H1 (cell line): ENCODE measurements around the gene CLCA4. TPM values are rescaled to one million over a fixed set of nuclear protein-coding genes. Genes with fewer than 3 reads are reported as not detected.

Experiments
- CTCF ChIA-PET: fragments of 300-600 bp; sonication (Branson Sonifier 250); formaldehyde crosslinking; loops from one replicate; lab custom pipeline; 2021; ENCODE audit not compliant: partially characterized antibody; lab: Charles Lee
- POLR2A ChIA-PET: fragments of 300-600 bp; sonication (Branson Sonifier 250); formaldehyde crosslinking; loops from one replicate; lab custom pipeline; 2021; ENCODE audit warnings: inconsistent platforms; ENCODE audit not compliant: partially characterized antibody; lab: Charles Lee
- DNase-seq, 2 experiments: peaks; one replicate each; pipeline versions ENCODE4 v3.0.0 to v3.0.0-alpha.2; 2010 to 2022; ENCODE audit warnings: low spot score in 2 of 2, low read depth in 1 of 2, mixed read lengths in 1 of 2
- FAIRE-seq: peaks from 2 replicates; lab custom pipeline; 2011; peaks lifted over from hg19 to GRCh38; lab: Jason Lieb, UNC
- H2AFZ ChIP-seq: 2 replicates; pipeline ENCODE4 v1.8.1; 2012; ENCODE audit warnings: low read length, inconsistent platforms
- H2AK5ac ChIP-seq: 2 replicates; pipeline ENCODE4 v1.6.1; 2013; ENCODE audit warnings: low read depth, low read length
- H2BK120ac ChIP-seq: replicated peaks from 2 replicates; pipeline ENCODE3; 2013; ENCODE audit warnings: low read depth, low read length, inconsistent platforms
- H2BK12ac ChIP-seq: 2 replicates; pipeline ENCODE4 v1.6.1; 2013; ENCODE audit warnings: low read depth, low read length
- H2BK15ac ChIP-seq: 2 replicates; pipeline ENCODE4 v1.6.1; 2013; ENCODE audit warnings: low read length
- H2BK20ac ChIP-seq: 2 replicates; pipeline ENCODE4 v1.6.1; 2013; ENCODE audit warnings: low read length
- H2BK5ac ChIP-seq: 2 replicates; pipeline ENCODE4 v1.6.1; 2013; ENCODE audit warnings: low read depth, low read length
- H3K14ac ChIP-seq: 2 replicates; pipeline ENCODE4 v1.6.1; 2013; ENCODE audit warnings: inconsistent platforms; ENCODE audit not compliant: insufficient read length
- H3K18ac ChIP-seq: 2 replicates; pipeline ENCODE4 v1.6.1; 2013; ENCODE audit warnings: low read length; ENCODE audit errors: extremely low read depth
- H3K23ac ChIP-seq: 2 replicates; pipeline ENCODE4 v1.6.1; 2013; ENCODE audit warnings: inconsistent platforms; ENCODE audit not compliant: insufficient read length
- H3K23me2 ChIP-seq: 2 replicates; pipeline ENCODE4 v1.6.1; 2013; ENCODE audit warnings: low read depth, low read length
- H3K27ac ChIP-seq: 2 replicates; pipeline ENCODE4 v1.6.1; 2011; ENCODE audit warnings: low read depth, low read length, inconsistent platforms
- H3K27me3 ChIP-seq, 4 experiments: replicated peaks in 1 of 4; 1 replicate in 1 of 4; 2 replicates in 3 of 4; pipeline versions ENCODE4 v1.6.1 to v1.8.1; 2011 to 2013; ENCODE audit warnings: low read length in 3 of 4, mild to moderate bottlenecking in 3 of 4, inconsistent platforms in 2 of 4, mixed read lengths in 2 of 4, moderate library complexity in 1 of 4; ENCODE audit not compliant: control insufficient read depth in 3 of 4, insufficient read depth in 3 of 4; ENCODE audit errors: extremely low read depth in 1 of 4
- H3K36me3 ChIP-seq, 4 experiments: 2 replicates each; pipeline versions ENCODE4 v1.6.1 to v1.8.1; 2011 to 2013; ENCODE audit warnings: mild to moderate bottlenecking in 4 of 4, low read length in 3 of 4, moderate library complexity in 2 of 4, control low read depth in 1 of 4, inconsistent platforms in 1 of 4; ENCODE audit not compliant: insufficient read depth in 4 of 4, control insufficient read depth in 2 of 4
- H3K4ac ChIP-seq: replicated peaks from 2 replicates; pipeline ENCODE3; 2013; ENCODE audit warnings: low read length, low read depth, mixed read lengths, inconsistent platforms; ENCODE audit not compliant: insufficient read length
- H3K4me1 ChIP-seq, 4 experiments: replicated peaks in 1 of 4; 1 replicate in 1 of 4; 2 replicates in 3 of 4; pipeline versions ENCODE4 v1.6.1 to v1.8.1; 2011 to 2013; ENCODE audit warnings: low read length in 3 of 4, inconsistent platforms in 2 of 4, mixed read lengths in 1 of 4; ENCODE audit not compliant: insufficient read depth in 4 of 4, control insufficient read depth in 3 of 4
- H3K4me2 ChIP-seq, 2 experiments: 2 replicates each; pipeline versions ENCODE4 v1.6.1 to v1.8.1; 2011 to 2013; ENCODE audit warnings: low read depth in 2 of 2, low read length in 2 of 2, control low read depth in 1 of 2, inconsistent platforms in 1 of 2, mild to moderate bottlenecking in 1 of 2; ENCODE audit not compliant: insufficient read depth in 1 of 2
- H3K4me3 ChIP-seq, 4 experiments: fragments of 200-600, 300-600 bp in 1 of 4; sonication (generic), shearing (Covaris generic), sonication (Bioruptor Twin) in 1 of 4; 2 replicates each; pipeline versions ENCODE4 v1.5.1 to v1.8.1; 2011 to 2016; ENCODE audit warnings: low read length in 4 of 4, low read depth in 3 of 4, control low read depth in 2 of 4, inconsistent platforms in 2 of 4, mild to moderate bottlenecking in 2 of 4, mixed read lengths in 1 of 4, moderate library complexity in 1 of 4; ENCODE audit not compliant: insufficient read depth in 2 of 4; ENCODE audit errors: extremely low read depth in 1 of 4
- H3K56ac ChIP-seq: replicated peaks from 2 replicates; pipeline ENCODE3; 2013; ENCODE audit warnings: low read depth, mild to moderate bottlenecking, mixed read lengths, low read length, inconsistent platforms; ENCODE audit not compliant: insufficient read length
- H3K79me1 ChIP-seq: 2 replicates; pipeline ENCODE4 v1.6.1; 2013; ENCODE audit warnings: low read depth, low read length, control low read depth
- H3K79me2 ChIP-seq, 2 experiments: 2 replicates each; pipeline versions ENCODE4 v1.6.1 to v1.8.1; 2012 to 2013; ENCODE audit warnings: low read length in 2 of 2, mild to moderate bottlenecking in 2 of 2, inconsistent platforms in 1 of 2; ENCODE audit not compliant: insufficient read depth in 2 of 2, control insufficient read depth in 1 of 2
- H3K9ac ChIP-seq, 4 experiments: replicated peaks in 1 of 4; 1 replicate in 1 of 4; 2 replicates in 3 of 4; pipeline versions ENCODE4 v1.6.1 to v1.8.1; 2011 to 2013; ENCODE audit warnings: low read depth in 3 of 4, low read length in 3 of 4, control low read depth in 2 of 4, mild to moderate bottlenecking in 2 of 4, moderate library complexity in 2 of 4, inconsistent platforms in 1 of 4; ENCODE audit errors: extremely low read depth in 1 of 4
- H3K9me3 ChIP-seq, 2 experiments: 2 replicates each; pipeline versions ENCODE4 v1.6.1 to v1.8.1; 2012 to 2013; ENCODE audit warnings: mild to moderate bottlenecking in 2 of 2, moderate library complexity in 2 of 2, control low read depth in 1 of 2, inconsistent platforms in 1 of 2, low read depth in 1 of 2, low read length in 1 of 2, mixed read lengths in 1 of 2; ENCODE audit not compliant: insufficient read depth in 2 of 2
- H4K20me1 ChIP-seq, 2 experiments: replicated peaks in 1 of 2; 2 replicates each; pipeline versions ENCODE3 to v1.8.1; 2011 to 2013; ENCODE audit warnings: inconsistent platforms in 2 of 2, low read length in 2 of 2, mild to moderate bottlenecking in 1 of 2; ENCODE audit not compliant: insufficient read depth in 2 of 2, control insufficient read depth in 1 of 2
- H4K5ac ChIP-seq: 2 replicates; pipeline ENCODE4 v1.6.1; 2013; ENCODE audit warnings: low read length, low read depth, mixed read lengths, inconsistent platforms; ENCODE audit not compliant: insufficient read length
- H4K8ac ChIP-seq: 2 replicates; pipeline ENCODE4 v1.8.0; 2013; ENCODE audit warnings: mild to moderate bottlenecking, moderate library complexity, low read length, inconsistent platforms; ENCODE audit not compliant: insufficient read depth; ENCODE audit errors: extremely low read depth
- H4K91ac ChIP-seq: replicated peaks from 2 replicates; pipeline ENCODE3; 2013; ENCODE audit warnings: low read length, mixed read lengths, inconsistent platforms; ENCODE audit not compliant: insufficient read length
- BACH1 ChIP-seq: IDR thresholded peaks from 2 replicates; pipeline ENCODE4 v1.6.1; 2012; ENCODE audit warnings: low read length, improper control_type of control experiment
- BCL11A ChIP-seq, 2 experiments: IDR thresholded peaks; one replicate each; pipeline ENCODE4 v1.6.1; 2011; ENCODE audit warnings: low read depth in 2 of 2, low read length in 2 of 2, mild to moderate bottlenecking in 2 of 2
- CHD2 ChIP-seq: IDR thresholded peaks from 2 replicates; pipeline ENCODE4 v1.6.1; 2012; ENCODE audit warnings: low read length, improper control_type of control experiment
- CTCF ChIP-seq, 3 experiments: IDR thresholded peaks; 1 replicate in 2 of 3; 2 replicates in 1 of 3; pipeline versions ENCODE4 v1.5.1 to v1.6.1; 2011; ENCODE audit warnings: low read length in 3 of 3, mild to moderate bottlenecking in 3 of 3, inconsistent platforms in 2 of 3, low read depth in 1 of 3, moderate library complexity in 1 of 3; ENCODE audit not compliant: insufficient read depth in 1 of 3; ENCODE audit errors: control extremely low read depth in 1 of 3
- EZH2 ChIP-seq: fragments of 200-600 bp; sonication (generic); IDR thresholded peaks from 2 replicates; pipeline ENCODE4 v1.7.1; 2012; ENCODE audit warnings: low read depth, mild to moderate bottlenecking, moderate library complexity, low read length, inconsistent platforms; ENCODE audit not compliant: severe bottlenecking
- FOSL1 ChIP-seq: IDR thresholded peaks from 2 replicates; pipeline ENCODE4 v1.6.1; 2011; ENCODE audit warnings: mild to moderate bottlenecking, low read depth, low read length, moderate library complexity; ENCODE audit not compliant: insufficient read depth
- MAFK ChIP-seq: IDR thresholded peaks from 2 replicates; pipeline ENCODE4 v1.6.1; 2012; ENCODE audit warnings: low read depth, mild to moderate bottlenecking, improper control_type of control experiment, low read length
- PHF8 ChIP-seq: fragments of 200-600 bp; sonication (generic); conservative IDR thresholded peaks from 2 replicates; pipeline ENCODE4 v1.7.1; 2012; ENCODE audit warnings: low read depth, mild to moderate bottlenecking, inconsistent platforms, low read length, moderate library complexity
- SP2 ChIP-seq: IDR thresholded peaks from 2 replicates; pipeline ENCODE4 v1.6.1; 2012; ENCODE audit warnings: mild to moderate bottlenecking, low read length, inconsistent platforms
- TAF7 ChIP-seq: optimal IDR thresholded peaks from 2 replicates; pipeline ENCODE3; 2011; ENCODE audit warnings: low read depth, mild to moderate bottlenecking, inconsistent platforms, low read length, moderate library complexity, borderline replicate concordance
- TCF12 ChIP-seq: IDR thresholded peaks from 2 replicates; pipeline ENCODE4 v1.6.1; 2011; ENCODE audit warnings: low read depth, mild to moderate bottlenecking, low read length
- WGBS, 2 experiments: shearing (Covaris generic) in 1 of 2; methylation state at CpG; one replicate each; pipeline versions ENCODE4 v1.1.6 to v1.1.7; 2013 to 2015; ENCODE audit warnings: low lambda C conversion rate in 2 of 2, mixed read lengths in 2 of 2, inconsistent platforms in 1 of 2, low coverage in 1 of 2, missing lambda C conversion rate in 1 of 2; ENCODE audit not compliant: insufficient replicate concordance in 2 of 2, insufficient coverage in 1 of 2, insufficient read length in 1 of 2; ENCODE audit errors: extremely low coverage in 1 of 2, missing lambda C conversion rate in 1 of 2; 5-methylcytosine and 5-hydroxymethylcytosine counted together
- polyA plus RNA-seq, 7 experiments: library from polyadenylated mRNA; depleted of rRNA in 3 of 7; stranded (reverse) in 5 of 7; unstranded in 2 of 7; fragments of >200 nt in 5 of 7; fragments of 200-250 nt in 2 of 7; gene quantifications; 1 replicate in 5 of 7; 2 replicates in 1 of 7; 4 replicates in 1 of 7; pipeline versions ENCODE4 v1.2.1 to v1.2.3, GENCODE V29; 2011 to 2013; ENCODE audit warnings: missing spikeins in 2 of 7, mixed read lengths in 2 of 7
- total RNA-seq: library from RNA; stranded (reverse); fragmentation: NEBNext Ultra II Directional; extraction: Animal tissue kit (Norgen Biotek cat#: 25700); gene quantifications from 2 replicates; pipeline ENCODE4 v1.2.1, GENCODE V29; 2021

The CLCA4 gene
- total and polyA plus RNA-seq, 2 of the 8 experiments (the other 6 are each of a cell fraction or from before 2014, with no cell fraction given), result not detected

- CTCF ChIA-PET, result interaction anchor here (0.6 to 8.1 kb wide), 20 partner anchors 9 to 656 kb away, joined by 3 to 79 read pairs (median 4); partner anchors contain the start of genes CLCA2 and SH3GLB1
- no peak overlapping the region for H3K23ac ChIP-seq
- H2BK20ac ChIP-seq, result no peak overlapping the region
- H2AFZ ChIP-seq, result no peak overlapping the region
- H3K14ac ChIP-seq, result no peak overlapping the region
- no peak overlapping the region for H3K4me2 ChIP-seq
- H3K36me3 ChIP-seq, result no peaks in the 10 kb centered on the region
- no peak overlapping the region for H2BK120ac ChIP-seq
- H2BK12ac ChIP-seq, result no peak overlapping the region; the same call in 1 of the 2 replicates
- WGBS, 2 experiments, result 93% methylated on average over 4 of the region's 4 CpGs; no CpG with 5 or more reads in 1 of the 2 experiments
- H3K79me1 ChIP-seq, result no peaks in the 10 kb centered on the region
- no peaks in the 10 kb centered on the region for H4K20me1 ChIP-seq
- H3K23me2 ChIP-seq, result no peaks in the 10 kb centered on the region
- no peak for FAIRE-seq
- no peak overlapping the region for H2AK5ac ChIP-seq
- H2BK15ac ChIP-seq, result no peak overlapping the region; the same call in 1 of the 2 replicates
- H3K4me3 ChIP-seq, result no peak overlapping the region
- DNase-seq, result no peak
- POLR2A ChIA-PET, result interaction anchor here (1.6 kb wide), 1 partner anchor 199 kb away, joined by 8 read pairs; the partner anchor contains the start of gene SH3GLB1
- no peak overlapping the region for H3K27ac ChIP-seq
- H3K4ac ChIP-seq, result no peak overlapping the region
- H3K79me2 ChIP-seq, result no peaks in the 10 kb centered on the region
- H2BK5ac ChIP-seq, result no peak overlapping the region
- no peak overlapping the region for H3K56ac ChIP-seq
- H4K91ac ChIP-seq, result no peak overlapping the region
- no peak overlapping the region for H3K18ac ChIP-seq
- H3K9ac ChIP-seq, result no peak overlapping the region
- no peaks in the 10 kb centered on the region; a peak in 1 of 7 replicates for H3K27me3 ChIP-seq
- H3K4me1 ChIP-seq, result peaks cover 13 to 21% (median 15%) of the 10 kb centered on the region in 4 experiments
- H4K8ac ChIP-seq, result no peak overlapping the region
- H3K9me3 ChIP-seq, result peaks cover 0 to 2% of the 10 kb centered on the region in 2 experiments; a peak in 1 of 4 replicates
- H4K5ac ChIP-seq, result no peak overlapping the region
- TF ChIP-seq BCL11A (IDR thresholded peaks at IDR 0.05; ENCODE audit: low read depth in 2 of 2, low read length in 2 of 2) (no peak), CTCF (IDR thresholded peaks at IDR 0.05; ENCODE audit: control extremely low read depth in 1 of 3, insufficient read depth in 1 of 3, low read depth in 1 of 3, low read length in 3 of 3) (no peak), FOSL1 (no peak), TCF12 (no peak), EZH2 (no peak), SP2 (no peak), BACH1 (no peak), TAF7 (no peak), PHF8 (no peak), CHD2 (no peak), MAFK (no peak)
These were observed 41.3 kb upstream of the CLCA4 start for GRCh38 chr1:86505564-86505902.
